NCI-H446 (cell line): Measurements from ENCODE around the gene HNRNPA0.

Experiments used
- DNase-seq, 2 experiments: peaks; one replicate each; lab custom pipeline; 2025; lab: John Stamatoyannopoulos, UW

Gene HNRNPA0

DNA sequence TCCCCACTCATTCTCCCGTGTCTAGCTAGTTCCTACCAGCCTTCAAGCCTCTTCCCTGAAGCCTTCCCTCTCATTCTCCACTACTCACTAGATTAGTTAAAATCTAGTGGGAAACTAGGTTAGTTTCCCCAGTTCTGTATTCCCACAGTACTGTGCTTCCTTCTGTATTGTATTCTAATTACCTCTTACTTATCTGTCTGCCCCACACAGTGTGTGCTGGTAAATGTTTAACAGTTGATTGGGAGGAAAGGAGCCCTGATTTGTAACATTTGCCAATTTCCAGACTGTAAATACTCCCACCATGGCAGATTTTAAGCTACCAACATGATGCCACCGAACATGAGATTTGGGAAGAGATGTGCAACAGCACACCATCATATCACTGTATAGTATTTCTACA is 26.5 kb downstream of the HNRNPA0 start:
- DNase-seq: no peak

DNA sequence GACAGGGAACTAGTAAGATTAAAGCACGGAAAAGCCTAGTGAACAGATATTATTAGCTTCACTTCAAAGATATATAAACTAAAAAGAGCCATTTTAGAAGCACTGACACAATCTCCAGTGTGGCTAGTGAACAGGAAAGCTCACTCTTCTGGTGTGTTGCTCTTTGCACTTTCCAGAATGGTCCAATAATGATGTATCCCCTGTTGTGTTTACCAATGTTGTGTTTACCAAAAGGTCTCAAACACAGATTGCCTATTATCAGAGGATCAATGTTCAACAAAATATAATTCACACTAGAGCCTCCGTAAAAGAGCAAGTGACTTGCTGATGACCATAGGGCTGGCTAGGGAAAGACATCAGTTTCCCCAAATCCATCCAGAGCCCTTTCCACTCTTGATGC is 29.9 kb downstream of the HNRNPA0 start:
- no peak for DNase-seq

DNA sequence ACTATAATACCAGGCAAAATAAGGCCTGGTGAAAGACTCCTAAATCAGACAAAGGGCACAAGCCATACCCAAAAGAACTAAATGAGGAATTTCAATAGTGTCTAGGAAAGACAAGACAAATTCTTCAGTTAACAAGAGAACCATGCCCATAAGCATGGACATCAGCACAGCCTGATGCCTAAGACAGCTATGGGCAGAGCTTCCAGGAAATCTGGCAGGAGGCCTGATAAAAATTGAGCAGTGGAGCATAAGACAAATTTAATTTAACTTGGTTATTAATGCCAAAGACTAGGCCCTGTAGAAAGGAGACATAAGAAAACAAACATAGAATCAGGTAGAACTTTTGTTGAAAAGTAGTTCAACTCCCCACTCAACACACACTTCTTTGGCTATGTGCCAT is 35.6 kb downstream of the HNRNPA0 start:
- DNase-seq: peak; percentile 60 to 73

DNA sequence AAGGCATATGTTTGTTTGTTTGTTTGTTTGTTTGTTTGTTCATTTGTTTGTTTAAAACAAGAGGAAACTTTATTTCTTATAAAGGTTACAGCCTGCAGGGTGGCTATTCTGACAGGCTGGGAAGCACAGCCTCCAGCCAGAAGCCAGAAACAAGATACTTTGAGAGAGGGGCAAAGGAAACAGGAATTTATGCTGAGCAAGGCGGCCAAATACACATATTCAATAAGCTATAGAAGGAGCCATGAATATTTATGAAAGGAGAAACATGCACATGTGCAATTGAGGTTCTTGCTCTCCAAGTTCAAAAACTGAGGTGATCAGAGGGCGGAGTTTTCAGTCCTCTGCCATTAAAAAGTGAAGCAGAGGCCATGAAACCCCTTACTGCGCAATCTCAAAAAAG is 37.8 kb downstream of the HNRNPA0 start:
- no peak for DNase-seq

DNA sequence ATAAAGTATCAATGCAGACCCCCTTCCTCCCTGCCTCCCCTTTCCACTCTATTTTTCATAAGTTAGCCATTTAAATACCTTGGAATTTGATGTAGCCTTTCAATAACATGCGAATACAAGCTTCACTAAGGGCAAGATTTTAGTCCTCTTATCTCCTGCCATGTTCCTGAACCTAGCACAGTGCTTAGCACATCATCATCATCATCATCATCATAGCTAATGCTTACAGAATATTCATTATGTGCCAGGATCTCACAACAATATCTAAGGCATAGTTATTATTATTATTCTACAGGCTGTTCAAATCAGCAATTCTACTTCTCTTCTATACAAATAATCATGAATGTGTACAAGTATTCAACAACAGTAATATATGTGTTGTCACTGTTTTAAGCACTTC is 38.7 kb downstream of the HNRNPA0 start:
- no peak for DNase-seq

DNA sequence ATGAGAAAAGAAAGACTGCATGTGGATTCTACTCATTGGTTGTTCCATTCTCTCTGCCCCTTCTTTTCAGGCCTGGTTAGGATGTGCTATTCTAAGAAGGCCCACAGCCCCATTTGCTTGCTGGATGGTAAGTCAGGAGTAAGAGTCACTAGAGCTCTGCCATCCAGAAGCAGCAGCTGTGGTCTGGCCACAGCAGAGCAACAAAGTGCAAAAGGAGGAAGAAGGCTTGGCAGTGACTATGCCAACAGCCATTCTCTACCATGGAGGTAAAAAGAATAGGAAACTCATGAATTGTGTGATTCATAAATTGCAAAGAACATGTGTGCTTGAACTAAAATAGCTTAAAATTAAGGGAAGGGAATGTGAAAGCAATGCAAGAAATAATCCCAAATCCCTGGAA is 39.2 kb downstream of the HNRNPA0 start:
- no peak for DNase-seq

DNA sequence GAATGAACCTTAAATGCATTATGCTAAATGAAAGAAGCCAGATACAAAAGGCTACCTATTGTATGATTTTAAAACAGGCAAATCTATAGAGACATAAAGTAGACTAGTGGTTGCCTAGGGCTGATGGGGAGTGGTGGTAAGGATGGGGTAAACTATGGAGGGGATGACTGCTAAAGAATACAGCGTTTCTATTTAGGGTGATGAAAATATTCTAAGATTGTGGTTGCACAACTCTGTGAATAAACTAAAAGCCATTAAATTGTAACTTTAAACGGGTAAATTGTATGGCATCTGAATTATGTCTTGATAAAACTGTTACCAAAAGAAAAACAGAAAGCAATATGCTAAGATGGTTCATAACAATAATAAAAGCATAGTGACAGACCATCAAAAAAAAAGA is 39.7 kb downstream of the HNRNPA0 start:
- no peak for DNase-seq

DNA sequence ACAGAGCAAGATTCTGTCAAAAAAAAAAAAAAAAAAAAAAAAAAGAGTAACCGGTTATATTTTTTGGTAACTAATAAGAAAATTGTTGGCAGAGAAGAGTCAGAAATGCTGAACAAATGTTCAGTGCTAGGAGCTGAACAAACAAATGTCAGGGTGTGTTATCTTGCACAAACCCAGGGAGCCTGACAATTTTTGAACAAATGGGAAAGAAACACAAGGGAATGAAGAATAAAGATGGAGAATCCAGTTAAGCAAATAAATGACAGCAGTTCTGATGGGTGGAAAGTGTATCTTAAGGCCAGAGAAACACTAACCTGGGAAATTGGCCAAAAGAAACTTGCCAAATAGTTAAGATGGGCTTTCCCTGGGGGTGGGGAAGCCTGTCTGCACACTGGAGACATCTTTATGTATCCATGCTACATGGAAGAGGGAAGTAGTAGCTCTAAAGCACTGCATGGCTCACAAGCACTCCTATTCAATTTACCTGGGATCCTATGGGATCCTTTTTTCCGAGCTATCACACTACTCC is 42.0 kb downstream of the HNRNPA0 start:
- DNase-seq: peak; percentile 26 to 90

DNA sequence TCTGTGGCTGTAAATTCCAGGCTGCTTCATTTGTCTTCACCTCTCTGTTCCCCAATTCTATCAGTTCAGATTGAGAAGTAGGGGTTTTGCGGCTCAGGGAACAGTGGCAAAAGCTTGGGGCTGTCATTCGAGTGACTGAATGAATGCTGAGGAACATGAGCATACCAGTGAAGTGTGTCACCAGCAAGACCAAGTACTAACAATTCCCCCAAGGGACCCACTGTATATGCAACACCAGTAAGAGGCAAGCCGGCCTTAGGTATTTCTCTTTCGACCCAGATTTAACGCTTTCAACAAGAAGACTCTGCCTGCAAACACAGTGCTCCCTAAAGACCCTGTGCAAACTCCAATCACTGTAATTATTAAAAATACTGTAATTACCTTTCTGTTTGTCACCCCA is 44.1 kb downstream of the HNRNPA0 start:
- no peak for DNase-seq

DNA sequence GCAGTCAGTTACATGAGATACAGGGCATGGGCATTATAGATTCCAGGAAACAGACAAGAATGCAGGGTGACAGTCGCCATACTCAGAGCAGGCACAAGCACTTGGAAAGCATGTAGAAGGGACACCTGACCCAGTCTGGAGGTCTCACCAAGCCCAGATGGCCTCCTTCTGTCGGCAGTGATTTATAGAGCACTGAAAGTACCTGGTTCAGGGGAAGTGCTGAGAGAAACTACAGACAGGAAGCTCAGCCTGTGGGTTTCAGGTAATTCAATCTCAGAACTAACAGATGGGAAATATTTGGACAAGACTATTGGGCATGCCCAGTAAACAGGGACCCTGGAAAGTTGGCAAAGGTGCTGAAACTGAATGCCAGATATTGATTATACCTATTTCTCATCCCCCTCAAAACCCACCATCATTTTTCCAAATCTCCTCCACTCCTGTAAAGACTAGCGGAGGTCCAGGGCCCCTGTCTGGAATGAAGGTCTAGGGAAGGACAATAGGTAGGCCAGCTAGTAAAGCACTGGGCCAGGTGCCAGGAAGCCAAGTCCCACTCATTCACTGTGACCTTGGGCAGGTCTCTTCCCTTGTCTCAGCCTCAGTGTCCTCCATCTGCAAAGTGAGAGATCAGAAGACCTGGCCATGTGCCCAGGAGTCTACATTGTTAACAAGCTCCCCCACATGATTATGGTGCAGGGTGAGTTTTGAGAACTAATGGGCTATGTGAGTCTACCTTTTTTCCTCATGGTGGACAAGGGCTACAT is 45.2 kb downstream of the HNRNPA0 start:
- peak in 1 of 2 experiments; percentile 51 for DNase-seq

DNA sequence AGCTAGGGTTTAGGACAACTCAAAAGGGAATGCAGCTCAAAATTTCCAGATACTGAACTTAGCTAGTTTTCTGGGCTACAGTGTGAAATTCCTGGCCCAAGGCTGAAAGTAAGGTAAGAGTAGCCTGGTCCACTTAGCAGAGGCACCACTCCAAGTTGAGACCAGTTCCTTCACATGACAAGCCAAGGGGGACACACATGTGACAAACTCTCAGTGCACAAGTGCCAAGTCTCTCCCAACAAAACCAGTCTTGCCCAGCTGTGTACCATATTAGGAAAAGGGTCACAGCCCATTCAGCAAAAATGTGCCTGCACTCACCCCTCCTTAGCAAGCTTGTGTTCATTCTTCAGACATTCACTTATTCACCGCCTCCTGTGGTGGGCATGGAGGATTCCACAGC is 46.1 kb downstream of the HNRNPA0 start:
- DNase-seq: no peak

DNA sequence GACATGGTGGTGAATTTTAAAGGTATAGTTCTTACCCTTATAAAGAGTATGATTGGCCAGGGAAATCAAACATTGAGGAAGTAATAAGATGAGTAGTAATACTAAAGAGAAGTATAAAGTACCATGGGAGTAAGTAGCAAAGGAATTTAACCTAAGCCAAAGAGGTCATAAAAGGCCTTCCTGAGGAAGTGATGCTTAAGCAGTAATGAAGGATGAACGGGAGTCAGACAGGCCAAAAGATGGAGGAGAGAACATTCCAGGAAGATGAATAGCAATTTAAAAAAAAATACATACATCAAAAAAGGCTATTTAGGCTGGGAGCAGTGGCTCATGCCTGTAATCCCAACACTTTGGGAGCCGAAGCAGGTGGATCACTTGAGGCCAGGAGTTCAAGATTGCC is 47.3 kb downstream of the HNRNPA0 start:
- DNase-seq: no peak

DNA sequence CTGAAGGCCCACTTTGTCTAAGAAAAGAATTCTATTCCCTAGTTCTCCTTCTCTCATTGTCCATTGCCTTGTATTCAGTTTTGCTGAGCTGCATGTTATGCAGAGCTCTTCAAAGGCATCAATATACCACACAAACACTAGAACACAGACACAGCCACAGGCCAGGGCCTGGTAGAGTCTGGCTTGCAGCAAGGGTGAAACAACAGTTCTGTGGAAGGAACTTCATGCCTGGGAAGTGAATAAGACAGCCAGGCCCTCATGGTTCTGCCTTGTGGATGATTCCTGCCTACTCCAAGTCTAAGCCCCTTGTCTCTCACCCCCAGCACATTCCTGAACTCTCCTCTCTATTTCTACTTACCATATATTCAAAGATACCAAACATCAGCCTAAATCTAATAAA is 49.1 kb downstream of the HNRNPA0 start:
- no peak for DNase-seq

DNA sequence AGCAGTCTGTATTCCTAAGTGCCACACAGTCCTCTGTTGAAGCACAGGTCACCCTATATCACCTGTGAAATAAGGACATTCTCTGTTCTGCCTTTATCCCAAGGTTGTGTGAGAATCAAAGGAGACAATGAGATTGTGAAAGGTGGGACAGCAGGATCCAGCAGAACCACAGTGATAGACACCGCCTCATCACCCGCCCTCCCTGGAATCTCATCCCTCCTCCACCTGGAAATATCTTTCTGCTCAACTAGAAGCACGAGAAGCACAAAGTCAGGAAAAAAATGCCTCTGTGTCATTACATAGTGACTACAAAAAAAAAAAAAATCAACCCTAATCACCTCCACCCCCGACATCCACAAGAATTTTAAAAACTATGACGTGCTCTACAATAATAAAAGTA is 50.6 kb downstream of the HNRNPA0 start:
- DNase-seq: no peak

DNA sequence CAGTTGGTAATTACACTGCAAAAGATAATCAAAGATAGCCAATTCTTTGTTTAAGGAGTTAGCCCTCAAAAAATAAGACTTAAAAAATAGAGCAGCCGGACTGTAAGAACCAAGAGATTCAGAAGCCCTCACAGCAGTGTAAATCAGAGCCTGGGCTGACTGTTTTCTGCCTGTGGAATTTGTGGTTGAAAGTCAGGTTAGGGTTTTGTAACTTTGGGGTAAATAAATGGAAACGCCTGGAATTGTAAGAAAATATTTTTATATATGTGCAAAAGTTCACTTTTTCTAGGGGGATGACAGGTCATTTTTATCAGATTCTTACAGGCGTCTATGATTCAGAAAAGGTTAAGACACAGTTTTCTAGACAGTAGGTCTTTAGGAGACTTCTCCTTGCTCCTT is 53.9 kb downstream of the HNRNPA0 start:
- no peak for DNase-seq

DNA sequence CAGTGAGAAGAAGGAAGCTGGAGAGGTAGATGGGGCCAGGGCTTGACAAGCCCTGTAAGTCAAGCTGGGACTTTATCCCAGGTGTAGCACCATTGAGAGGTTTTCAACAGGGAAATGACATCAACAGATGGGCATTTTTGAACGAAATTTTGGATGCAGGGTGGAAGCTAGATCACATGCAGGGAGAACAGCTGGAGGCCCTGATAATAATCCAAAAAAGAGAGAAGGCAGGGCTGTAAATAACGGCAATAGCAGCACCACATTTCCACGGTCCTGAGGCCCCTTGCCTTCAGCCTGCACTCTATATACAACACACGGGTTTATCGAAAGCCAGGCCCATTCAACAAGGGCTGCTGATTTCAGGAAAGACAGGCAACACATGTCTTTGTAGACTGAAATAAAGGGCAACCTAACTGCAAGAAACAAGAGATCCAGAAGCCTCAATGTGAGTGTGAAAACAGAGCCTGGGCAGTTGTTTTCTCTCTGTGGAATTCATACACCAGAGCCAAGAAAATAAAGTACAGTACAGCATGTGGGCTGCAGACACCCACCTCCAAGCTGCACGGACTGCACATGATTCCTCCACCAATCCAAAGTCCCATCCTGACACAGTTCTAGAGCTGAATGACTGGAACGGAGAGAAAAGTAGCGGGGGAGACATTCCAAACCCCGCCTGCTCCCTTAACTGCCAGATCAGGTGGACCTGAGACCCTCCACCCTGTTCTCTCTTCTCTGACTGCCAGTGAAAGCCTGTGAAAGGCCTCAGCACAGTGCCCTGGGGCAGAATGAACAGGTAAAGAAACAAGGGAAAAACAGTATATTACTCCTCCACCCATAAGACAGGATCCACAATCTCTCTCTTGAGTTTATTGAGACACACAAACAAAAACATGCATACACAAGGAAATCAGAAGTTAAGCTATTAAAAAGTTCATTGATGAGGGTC is 54.6 kb downstream of the HNRNPA0 start:
- peak in 1 of 2 experiments; percentile 29 for DNase-seq

DNA sequence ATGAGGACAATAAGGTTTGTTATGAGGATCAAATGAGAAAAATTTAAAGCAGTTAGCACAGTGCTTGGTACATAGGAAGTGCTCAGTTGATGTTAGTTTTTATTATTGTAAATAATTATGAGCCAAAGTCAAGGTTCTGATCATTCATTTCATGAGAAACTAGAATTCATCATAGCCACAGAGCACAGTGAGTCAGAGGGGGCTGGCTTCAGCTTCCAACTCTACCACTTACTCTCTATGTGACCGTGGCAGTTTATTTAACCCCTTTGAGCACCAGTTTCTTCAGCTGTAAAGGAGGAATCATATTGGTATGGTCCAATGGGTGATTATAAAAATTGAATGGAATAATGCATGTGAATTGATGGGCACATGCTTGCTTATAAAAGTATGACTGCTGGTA is 57.7 kb downstream of the HNRNPA0 start:
- no peak for DNase-seq

DNA sequence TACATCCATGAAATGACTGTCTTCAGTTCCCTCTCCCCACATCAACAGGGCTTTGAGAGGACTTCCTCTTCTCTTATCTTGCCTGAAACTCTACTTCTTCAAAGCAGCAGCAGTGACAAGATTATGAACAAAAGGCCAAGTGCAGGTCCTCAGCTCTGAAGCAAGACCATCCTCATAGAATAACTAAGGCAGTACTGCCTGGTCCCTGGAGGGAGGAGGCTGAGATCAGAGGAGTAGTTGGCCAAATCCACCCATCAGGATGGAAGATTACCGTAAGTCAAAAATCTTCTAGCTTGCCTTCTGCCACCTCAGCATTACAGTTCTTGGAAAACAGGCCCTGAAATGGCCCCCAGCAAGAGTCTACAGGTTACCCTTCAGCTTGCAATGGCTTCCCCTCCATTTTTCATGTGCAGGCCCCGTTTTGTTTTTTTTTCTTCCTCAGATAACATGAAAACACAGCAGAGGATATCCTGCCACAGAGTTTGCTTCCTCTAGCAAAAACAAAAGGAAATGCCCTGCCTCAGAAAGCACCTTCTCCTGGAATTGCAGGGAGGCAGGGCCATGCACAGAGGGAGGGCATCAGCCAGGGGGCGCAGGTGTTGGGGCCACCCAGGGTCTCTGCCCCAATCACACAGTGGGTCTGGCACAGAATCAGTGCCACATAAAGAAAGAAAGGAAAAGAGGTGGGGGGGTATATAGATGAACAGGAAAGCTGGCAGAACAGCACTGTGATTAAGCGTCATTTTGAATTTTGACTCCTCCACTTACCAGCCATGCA is 58.3 kb downstream of the HNRNPA0 start:
- DNase-seq: no peak
